COLO829 (cell line): ENCODE measurements around the gene MINK1.

Experiments used
- DNase-seq: peaks from one replicate; pipeline ENCODE4 v3.0.0; 2012; ENCODE audit warnings: low spot score

Gene MINK1

GRCh38 chr17:4872786-4873185 is 39.6 kb downstream of the MINK1 start:
- DNase-seq, result no peak

- DNase-seq, result no peak
Measured at GRCh38 chr17:4877089-4877488, 43.9 kb downstream of the MINK1 start.

GRCh38 chr17:4879601-4880000 is 46.5 kb downstream of the MINK1 start:
- no peak for DNase-seq

GRCh38 chr17:4880857-4881256 is 47.7 kb downstream of the MINK1 start:
- DNase-seq, result no peak

- DNase-seq, result peak; percentile 49
Measured at GRCh38 chr17:4881761-4882555, 48.8 kb downstream of the MINK1 start.

- DNase-seq, result no peak
Measured at GRCh38 chr17:4884489-4884888, 51.3 kb downstream of the MINK1 start.

- no peak for DNase-seq
Measured at GRCh38 chr17:4886830-4887229, 53.7 kb downstream of the MINK1 start.

GRCh38 chr17:4887581-4887980 is 54.4 kb downstream of the MINK1 start:
- DNase-seq, result no peak

- no peak for DNase-seq
Measured at GRCh38 chr17:4891411-4892410, 58.6 kb downstream of the MINK1 start.

GRCh38 chr17:4892499-4893221 is 59.5 kb downstream of the MINK1 start:
- DNase-seq, result no peak

GRCh38 chr17:4893272-4893671 is 60.1 kb downstream of the MINK1 start:
- DNase-seq, result no peak

- no peak for DNase-seq
Measured at GRCh38 chr17:4893721-4894560, 60.8 kb downstream of the MINK1 start.

- DNase-seq, result no peak
Measured at GRCh38 chr17:4895121-4895520, 62.0 kb downstream of the MINK1 start.

- DNase-seq, result no peak
Measured at GRCh38 chr17:4895657-4896331, 62.7 kb downstream of the MINK1 start.

GRCh38 chr17:4896332-4897197 is 63.4 kb downstream of the MINK1 start:
- DNase-seq, result no peak

- no peak for DNase-seq
Measured at GRCh38 chr17:4897198-4897687, 64.1 kb downstream of the MINK1 start.

- no peak for DNase-seq
Measured at GRCh38 chr17:4897785-4898184, 64.6 kb downstream of the MINK1 start.

- no peak for DNase-seq
Measured at GRCh38 chr17:4898351-4898750, 65.2 kb downstream of the MINK1 start.

GRCh38 chr17:4898927-4899326 is 65.8 kb downstream of the MINK1 start:
- no peak for DNase-seq
